ENCODE measurements around the gene NEU2.

Gene NEU2

GRCh38 chr2:233034091-233034882 lies 1.8 kb downstream of the NEU2 start:
- no peaks in the 10 kb centered on the region for H3K9me2 ChIP-seq (replicated peaks; ENCODE audit: low read depth, low read length)
- H4K20me1 ChIP-seq (ENCODE audit: insufficient read depth, low read length, poor library complexity, severe bottlenecking), result no peaks in the 10 kb centered on the region
- no peak overlapping the region for H3K4me2 ChIP-seq (ENCODE audit: low read depth, low read length, poor library complexity, severe bottlenecking)
- no peaks in the 10 kb centered on the region for H3K79me2 ChIP-seq (ENCODE audit: insufficient read depth, low read length)
- no peak overlapping the region for H3K9ac ChIP-seq (ENCODE audit: low read depth, low read length, poor library complexity, severe bottlenecking)
- no peaks in the 10 kb centered on the region for H3K27me3 ChIP-seq (ENCODE audit: insufficient read depth, low read length, poor library complexity, severe bottlenecking)
- no peak overlapping the region for H2AFZ ChIP-seq (ENCODE audit: low read length)
- no peaks in the 10 kb centered on the region for H3F3A ChIP-seq (ENCODE audit: low read depth)
- no peak overlapping the region for H3K4me3 ChIP-seq (ENCODE audit: low read length, poor library complexity, severe bottlenecking)
- TF ChIP-seq EZH2phosphoT487 (IDR thresholded peaks at IDR 0.05; ENCODE audit: borderline replicate concordance) (no peak), CTCF (conservative IDR thresholded peaks at IDR 0.05; ENCODE audit: low read length) (no peak)
- H3K9me3 ChIP-seq (ENCODE audit: insufficient read depth, low read depth, low read length), result no peaks in the 10 kb centered on the region
- H3K36me3 ChIP-seq (ENCODE audit: insufficient read depth, low read length), result no peaks in the 10 kb centered on the region
- no peaks in the 10 kb centered on the region for H3K4me1 ChIP-seq (ENCODE audit: insufficient read depth, low read length, poor library complexity, severe bottlenecking)

- no peaks in the 10 kb centered on the region for H3F3A ChIP-seq (ENCODE audit: low read depth)
- no peaks in the 10 kb centered on the region for H3K79me2 ChIP-seq (ENCODE audit: insufficient read depth, low read length)
- TF ChIP-seq CTCF (conservative IDR thresholded peaks at IDR 0.05; ENCODE audit: low read length), result no peak
- no peak for TF ChIP-seq EZH2phosphoT487 (IDR thresholded peaks at IDR 0.05; ENCODE audit: borderline replicate concordance)
- H4K20me1 ChIP-seq (ENCODE audit: insufficient read depth, low read length, poor library complexity, severe bottlenecking), result no peaks in the 10 kb centered on the region
- no peaks in the 10 kb centered on the region for H3K9me3 ChIP-seq (ENCODE audit: insufficient read depth, low read depth, low read length)
- H3K4me1 ChIP-seq (ENCODE audit: insufficient read depth, low read length, poor library complexity, severe bottlenecking), result no peaks in the 10 kb centered on the region
- no peak overlapping the region for H2AFZ ChIP-seq (ENCODE audit: low read length)
- no peaks in the 10 kb centered on the region for H3K36me3 ChIP-seq (ENCODE audit: insufficient read depth, low read length)
- no peaks in the 10 kb centered on the region for H3K27me3 ChIP-seq (ENCODE audit: insufficient read depth, low read length, poor library complexity, severe bottlenecking)
- no peak overlapping the region for H3K4me3 ChIP-seq (ENCODE audit: low read length, poor library complexity, severe bottlenecking)
- H3K4me2 ChIP-seq (ENCODE audit: low read depth, low read length, poor library complexity, severe bottlenecking), result no peak overlapping the region
- no peak overlapping the region for H3K9ac ChIP-seq (ENCODE audit: low read depth, low read length, poor library complexity, severe bottlenecking)
- H3K9me2 ChIP-seq (replicated peaks; ENCODE audit: low read depth, low read length), result no peaks in the 10 kb centered on the region
Observed at GRCh38 chr2:233035426-233036161, 3.1 kb downstream of the NEU2 start.

- Histone ChIP-seq H3K79me2 (ENCODE audit: insufficient read depth, low read length) (no peaks in the 10 kb centered on the region), H3F3A (ENCODE audit: low read depth) (no peaks in the 10 kb centered on the region), H3K4me3 (ENCODE audit: low read length, poor library complexity, severe bottlenecking) (no peak overlapping the region), H3K4me2 (ENCODE audit: low read depth, low read length, poor library complexity, severe bottlenecking) (no peak overlapping the region), H3K9ac (ENCODE audit: low read depth, low read length, poor library complexity, severe bottlenecking) (no peak overlapping the region), H3K9me2 (replicated peaks; ENCODE audit: low read depth, low read length) (no peaks in the 10 kb centered on the region), H3K27me3 (ENCODE audit: insufficient read depth, low read length, poor library complexity, severe bottlenecking) (no peaks in the 10 kb centered on the region), H2AFZ (ENCODE audit: low read length) (no peak overlapping the region), H3K4me1 (ENCODE audit: insufficient read depth, low read length, poor library complexity, severe bottlenecking) (no peaks in the 10 kb centered on the region), H4K20me1 (ENCODE audit: insufficient read depth, low read length, poor library complexity, severe bottlenecking) (no peaks in the 10 kb centered on the region), H3K36me3 (ENCODE audit: insufficient read depth, low read length) (no peaks in the 10 kb centered on the region), H3K9me3 (ENCODE audit: insufficient read depth, low read depth, low read length) (no peaks in the 10 kb centered on the region)
- TF ChIP-seq CTCF (conservative IDR thresholded peaks at IDR 0.05; ENCODE audit: low read length), result no peak
- no peak for TF ChIP-seq EZH2phosphoT487 (IDR thresholded peaks at IDR 0.05; ENCODE audit: borderline replicate concordance)
Observed at GRCh38 chr2:233036162-233036838, 3.8 kb downstream of the NEU2 start.

Data from Loucy (cell line).